Gastrocnemius medialis (tissue), 4 donors: ENCODE measurements around the gene VAPA. TPM values are rescaled to one million over a fixed set of nuclear protein-coding genes. Genes with fewer than 3 reads are reported as not detected.

ENCODE experiments used
- ATAC-seq, 2 donors: fragments of 150-250 bp; one replicate each; pipeline ENCODE4 v1.9.1; 2016
- DNase-seq, 2 donors: peaks; one replicate each; pipeline ENCODE4 v3.0.0-alpha.2; 2019
- H3K27ac ChIP-seq, 4 donors: fragments of 200-600 bp; sonication (generic); 1 replicate in 1 of 4; 2 replicates in 3 of 4; pipeline ENCODE4 v1.5.1; 2016 to 2018; ENCODE audit warnings: mild to moderate bottlenecking in 2 of 4, moderate library complexity in 1 of 4
- H3K27me3 ChIP-seq, 3 donors: fragments of 200-600 bp; sonication (generic) in 2 of 3; 1 replicate in 1 of 3; 2 replicates in 2 of 3; pipeline versions ENCODE4 v1.5.1 to v1.6.0; 2016 to 2019; ENCODE audit warnings: mild to moderate bottlenecking in 1 of 3, moderate library complexity in 1 of 3
- H3K36me3 ChIP-seq, 2 donors: fragments of 200-600 bp; sonication (generic) in 1 of 2; one replicate each; pipeline ENCODE4 v1.5.1; 2017 to 2018
- H3K4me1 ChIP-seq, 2 donors: fragments of 200-600 bp; sonication (generic) in 1 of 2; one replicate each; pipeline ENCODE4 v1.5.1; 2016 to 2017; ENCODE audit warnings: mild to moderate bottlenecking in 2 of 2
- H3K4me3 ChIP-seq, 4 donors: fragments of 200-600 bp; sonication (generic) in 3 of 4; 1 replicate in 1 of 4; 2 replicates in 3 of 4; pipeline ENCODE4 v1.5.1; 2016 to 2019; ENCODE audit warnings: mild to moderate bottlenecking in 2 of 4
- H3K9me3 ChIP-seq, 3 donors: fragments of 200-600 bp; sonication (generic) in 2 of 3; 1 replicate in 1 of 3; 2 replicates in 2 of 3; pipeline ENCODE4 v1.5.1; 2016 to 2019
- CTCF ChIP-seq, 5 experiments: fragments of 450-650 bp in 3 of 5; fragments of 200-600 bp in 2 of 5; sonication (generic) in 2 of 5; IDR thresholded peaks in 4 of 5; conservative IDR thresholded peaks in 1 of 5; 1 replicate in 4 of 5; 2 replicates in 1 of 5; pipeline ENCODE4 v1.5.1; 2016 to 2019; ENCODE audit warnings: antibody characterized with exemption in 5 of 5, mild to moderate bottlenecking in 3 of 5, moderate library complexity in 3 of 5
- POLR2A ChIP-seq, 2 donors: fragments of 450-650 bp; IDR thresholded peaks; one replicate each; pipeline ENCODE4 v1.6.1; 2017; ENCODE audit warnings: antibody characterized with exemption in 2 of 2, mild to moderate bottlenecking in 2 of 2, moderate library complexity in 2 of 2
- in situ Hi-C, 4 donors: fragments of 200-750 bp; cut with MboI; loops; one replicate each; pipeline versions ENCODE4 v1.15.0 to v1.8.0; 2017; ENCODE audit warnings: low sequenced_read_pairs in 4 of 4
- intact Hi-C: fragments of 100-400 bp; cut with DNase I; formaldehyde crosslinking; loops from one replicate; pipeline ENCODE4 v1.15.1; 2023; ENCODE audit warnings: low total_unique reads
- total RNA-seq, 4 donors: library from RNA; depleted of rRNA; stranded (reverse); fragments of >200 nt; gene quantifications; one replicate each; pipeline versions ENCODE4 v1.1.0 to v1.2.3, GENCODE V29; 2016

VAPA gene
- total RNA-seq, 4 donors from 2014 or later: 227 to 320 (median 243) TPM

GRCh38 chr18:9902832-9903231 lies 11.0 kb upstream of the VAPA start:
- no peak overlapping the region for H3K4me3 ChIP-seq
- no peaks in the 10 kb centered on the region for H3K36me3 ChIP-seq
- no peak for TF ChIP-seq CTCF (IDR thresholded peaks at IDR 0.05 in 4 of 5, conservative IDR thresholded peaks at IDR 0.05 in 1 of 5)
- no peak for TF ChIP-seq POLR2A (IDR thresholded peaks at IDR 0.05)
- no peaks in the 10 kb centered on the region for H3K27me3 ChIP-seq
- no peaks in the 10 kb centered on the region for H3K4me1 ChIP-seq
- ATAC-seq (peak in 1 of 2 donors; percentile 23), DNase-seq (no peak)
- H3K9me3 ChIP-seq: no peaks in the 10 kb centered on the region
- in situ Hi-C loops (loop anchor here in 2 of 4 donors (25.0 kb wide), 1 partner anchor 91 kb away; no protein-coding TSS in a partner anchor), intact Hi-C loops (no loop called here)
- H3K27ac ChIP-seq: peak overlapping the region in 3 of 4 donors; percentile 21 to 60 (median 23)

- Histone ChIP-seq H3K9me3 (no peaks in the 10 kb centered on the region), H3K27me3 (no peaks in the 10 kb centered on the region), H3K4me1 (no peaks in the 10 kb centered on the region), H3K36me3 (no peaks in the 10 kb centered on the region), H3K27ac (no peak overlapping the region), H3K4me3 (no peak overlapping the region)
- no peak for TF ChIP-seq CTCF (IDR thresholded peaks at IDR 0.05 in 4 of 5, conservative IDR thresholded peaks at IDR 0.05 in 1 of 5)
- TF ChIP-seq POLR2A (IDR thresholded peaks at IDR 0.05): no peak
- in situ Hi-C loops: loop anchor here in 2 of 4 donors (25.0 kb wide), 1 partner anchor 93 kb away; no protein-coding TSS in a partner anchor
- intact Hi-C loops: no loop called here
- ATAC-seq: peak; percentile 59 to 71
- no peak for DNase-seq
Measured at GRCh38 chr18:9905401-9905922, 8.4 kb upstream of the VAPA start.

- no peak overlapping the region for H3K27ac ChIP-seq
- no peaks in the 10 kb centered on the region for H3K4me1 ChIP-seq
- in situ Hi-C loops: loop anchor here in 2 of 4 donors (25.0 kb wide), 1 partner anchor 94 kb away; no protein-coding TSS in a partner anchor
- DNase-seq (no peak), ATAC-seq (no peak)
- H3K36me3 ChIP-seq: no peaks in the 10 kb centered on the region
- intact Hi-C loops: no loop called here
- H3K9me3 ChIP-seq: no peaks in the 10 kb centered on the region
- TF ChIP-seq POLR2A (IDR thresholded peaks at IDR 0.05) (no peak), CTCF (IDR thresholded peaks at IDR 0.05 in 4 of 5, conservative IDR thresholded peaks at IDR 0.05 in 1 of 5) (no peak)
- no peaks in the 10 kb centered on the region for H3K27me3 ChIP-seq
- H3K4me3 ChIP-seq: no peak overlapping the region
Measured at GRCh38 chr18:9906481-9906880, 7.3 kb upstream of the VAPA start.

- DNase-seq (no peak), ATAC-seq (no peak)
- intact Hi-C loops: no loop called here
- H3K36me3 ChIP-seq: no peaks in the 10 kb centered on the region
- no peak overlapping the region for H3K4me3 ChIP-seq
- H3K4me1 ChIP-seq: peaks cover 2% of the 10 kb centered on the region in 2 donors
- no peaks in the 10 kb centered on the region for H3K27me3 ChIP-seq
- in situ Hi-C loops: loop anchor here in 2 of 4 donors (25.0 kb wide), 1 partner anchor 96 kb away; no protein-coding TSS in a partner anchor
- TF ChIP-seq CTCF (IDR thresholded peaks at IDR 0.05 in 4 of 5, conservative IDR thresholded peaks at IDR 0.05 in 1 of 5): no peak
- no peak for TF ChIP-seq POLR2A (IDR thresholded peaks at IDR 0.05)
- H3K9me3 ChIP-seq: no peaks in the 10 kb centered on the region
- H3K27ac ChIP-seq: no peak overlapping the region
Measured at GRCh38 chr18:9907867-9908266, 5.9 kb upstream of the VAPA start.
